Muscle layer of duodenum (tissue), 2 donors: ENCODE data around the gene UNC5A.

ENCODE experiments used
- H3K27ac ChIP-seq: one replicate; pipeline ENCODE4 v1.7.0; 2013; ENCODE audit warnings: mild to moderate bottlenecking, low read length
- H3K27me3 ChIP-seq: one replicate; pipeline ENCODE4 v1.7.0; 2013; ENCODE audit warnings: low read depth, mild to moderate bottlenecking, control low read depth, low read length
- H3K36me3 ChIP-seq, 2 donors: one replicate each; pipeline ENCODE4 v1.7.0; 2013; ENCODE audit warnings: low read length in 2 of 2, control low read depth in 1 of 2, mild to moderate bottlenecking in 1 of 2; ENCODE audit not compliant: insufficient read depth in 2 of 2, control insufficient read depth in 1 of 2
- H3K4me1 ChIP-seq, 2 donors: one replicate each; pipeline ENCODE4 v1.7.0; 2013; ENCODE audit warnings: low read length in 2 of 2, mild to moderate bottlenecking in 2 of 2, control low read depth in 1 of 2, moderate library complexity in 1 of 2; ENCODE audit not compliant: insufficient read depth in 2 of 2, control insufficient read depth in 1 of 2
- H3K4me3 ChIP-seq, 2 donors: one replicate each; pipeline ENCODE4 v1.7.0; 2013; ENCODE audit warnings: low read length in 2 of 2, low read depth in 1 of 2, mild to moderate bottlenecking in 1 of 2
- H3K9me3 ChIP-seq, 2 donors: one replicate each; pipeline ENCODE4 v1.7.0; 2013; ENCODE audit warnings: low read length in 2 of 2, control low read depth in 1 of 2, mild to moderate bottlenecking in 1 of 2; ENCODE audit not compliant: control insufficient read depth in 1 of 2
- donor health status: healthy.

Gene UNC5A

DNA sequence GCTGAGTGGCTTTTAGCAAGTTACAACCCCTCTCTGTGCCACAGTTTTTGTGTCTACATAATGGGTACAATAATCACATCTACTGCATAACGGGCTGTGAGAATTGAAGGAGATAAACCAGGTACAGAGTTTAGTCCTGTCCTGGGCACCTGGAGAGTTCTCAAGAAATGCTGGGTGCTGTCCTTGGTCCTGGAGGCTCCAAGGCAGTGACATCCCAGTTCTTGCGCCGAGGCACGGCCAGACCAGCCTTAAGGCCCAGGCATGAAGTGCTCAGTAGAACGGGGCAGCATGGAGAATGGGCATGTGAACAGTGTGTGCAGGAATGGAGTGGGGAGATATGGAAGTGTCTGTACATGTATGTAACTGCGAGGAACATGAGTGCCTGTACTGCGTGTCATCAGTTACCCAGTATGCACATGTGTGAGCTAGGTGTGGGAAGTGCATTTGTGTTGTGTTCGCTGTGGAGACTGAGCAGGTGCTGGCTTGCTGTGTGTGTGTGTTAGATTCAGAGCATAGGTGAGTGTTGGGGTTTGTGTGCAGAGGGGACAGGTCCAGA, 6.3 kb upstream of the UNC5A start:
- no peak overlapping the region for H3K27ac ChIP-seq
- no peaks in the 10 kb centered on the region for H3K9me3 ChIP-seq
- H3K36me3 ChIP-seq = no peaks in the 10 kb centered on the region
- H3K27me3 ChIP-seq = peaks cover 4% of the 10 kb centered on the region
- H3K4me1 ChIP-seq = no peaks in the 10 kb centered on the region
- H3K4me3 ChIP-seq = no peak overlapping the region

DNA sequence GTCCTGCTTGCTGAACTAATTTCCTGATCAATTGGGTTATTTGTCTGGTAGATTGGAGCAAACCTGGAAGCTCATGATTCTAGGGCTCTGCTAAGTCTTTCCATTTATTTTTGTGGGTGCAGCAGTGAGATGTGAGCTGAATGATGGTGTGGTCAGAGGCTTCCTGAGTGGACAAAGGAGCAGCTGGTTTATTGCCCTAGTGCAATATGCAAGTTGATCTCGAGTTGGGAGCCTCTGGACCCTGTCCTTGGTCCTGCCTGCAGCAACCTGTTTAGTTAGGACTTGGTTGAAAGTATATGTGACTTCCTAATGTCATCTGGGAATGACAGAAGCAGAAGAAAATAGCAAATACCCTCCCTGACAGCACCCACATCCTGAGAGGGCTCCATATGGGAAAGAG, 4.2 kb upstream of the UNC5A start:
- peaks cover 7% of the 10 kb centered on the region for H3K27me3 ChIP-seq
- peaks cover 0 to 17% of the 10 kb centered on the region in 2 donors for H3K4me1 ChIP-seq
- H3K4me3 ChIP-seq = no peak overlapping the region
- H3K9me3 ChIP-seq = no peaks in the 10 kb centered on the region
- H3K36me3 ChIP-seq = no peaks in the 10 kb centered on the region
- no peak overlapping the region for H3K27ac ChIP-seq

DNA sequence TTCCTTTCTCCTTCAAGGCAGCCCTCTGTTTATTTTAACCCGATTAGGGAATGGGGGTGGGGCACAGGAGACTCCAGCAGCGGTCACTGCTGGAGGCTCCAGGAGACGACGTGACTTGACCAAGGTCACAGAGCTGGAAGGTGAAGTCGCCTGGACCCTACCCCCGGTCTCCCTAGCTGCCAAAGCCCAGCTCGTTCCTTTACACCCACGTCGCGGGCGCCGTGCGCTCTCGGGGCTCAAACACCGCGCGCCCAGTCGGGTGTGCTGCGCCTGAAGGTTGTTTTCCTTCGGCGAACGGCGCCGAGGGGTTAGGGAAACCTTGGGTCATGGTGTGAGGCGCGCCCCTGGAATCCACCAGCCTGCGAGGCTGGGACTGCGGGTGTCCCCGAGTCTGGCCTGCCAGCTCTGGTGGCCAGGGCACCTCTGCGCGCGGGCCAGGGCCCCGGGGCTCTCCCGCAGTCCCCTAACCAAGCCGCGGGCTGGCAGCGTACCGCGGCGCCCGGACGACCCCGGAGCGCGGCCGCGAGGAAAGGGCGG, 747 bp upstream of the UNC5A start:
- Histone ChIP-seq H3K27ac (no peak overlapping the region), H3K4me3 (peak overlapping the region in 1 of 2 donors; percentile 48), H3K9me3 (no peaks in the 10 kb centered on the region), H3K27me3 (peaks cover 17% of the 10 kb centered on the region), H3K36me3 (no peaks in the 10 kb centered on the region), H3K4me1 (peaks cover 0 to 20% of the 10 kb centered on the region in 2 donors)

DNA sequence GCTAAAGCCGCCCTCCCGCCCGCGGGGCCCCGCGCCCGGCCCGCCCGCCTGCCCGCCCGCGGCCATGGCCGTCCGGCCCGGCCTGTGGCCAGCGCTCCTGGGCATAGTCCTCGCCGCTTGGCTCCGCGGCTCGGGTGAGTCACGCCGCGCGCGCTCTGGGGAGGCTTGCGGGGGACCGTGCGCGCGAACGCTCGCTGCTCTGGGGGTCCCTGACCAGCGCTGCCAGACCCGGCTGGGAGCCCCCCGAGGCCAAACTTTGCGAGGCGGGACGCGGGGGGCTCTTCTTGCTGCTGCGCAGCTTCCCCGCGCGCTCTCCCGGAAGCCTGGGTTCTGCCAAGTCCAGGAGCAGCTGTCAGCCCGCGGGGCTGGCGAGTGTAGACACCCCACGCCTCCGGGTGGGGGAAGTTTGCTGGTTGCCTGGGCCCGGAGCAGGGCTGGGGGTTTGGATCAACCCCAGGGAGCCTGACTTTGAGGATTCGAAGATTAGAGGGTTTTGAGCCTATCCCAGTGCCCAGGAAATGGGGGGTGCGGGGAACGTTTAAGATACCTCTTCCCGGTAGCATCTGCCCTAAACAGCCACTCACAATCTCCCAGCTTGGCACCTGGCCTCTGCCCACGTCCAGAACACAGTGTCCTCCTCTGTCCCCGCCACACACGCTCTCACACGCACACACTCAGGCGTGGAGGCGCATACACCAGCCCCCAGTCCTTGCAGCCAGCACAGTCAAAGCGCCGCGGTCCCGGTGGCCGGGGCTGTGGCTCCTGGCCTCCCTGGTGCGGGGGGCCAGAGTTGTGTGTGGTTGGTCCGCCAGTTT, 535 bp downstream of the UNC5A start:
- Histone ChIP-seq H3K9me3 (no peaks in the 10 kb centered on the region), H3K27ac (no peak overlapping the region), H3K36me3 (no peaks in the 10 kb centered on the region), H3K4me3 (peak overlapping the region in 1 of 2 donors; percentile 58), H3K27me3 (peaks cover 21% of the 10 kb centered on the region), H3K4me1 (peaks cover 0 to 20% of the 10 kb centered on the region in 2 donors)

DNA sequence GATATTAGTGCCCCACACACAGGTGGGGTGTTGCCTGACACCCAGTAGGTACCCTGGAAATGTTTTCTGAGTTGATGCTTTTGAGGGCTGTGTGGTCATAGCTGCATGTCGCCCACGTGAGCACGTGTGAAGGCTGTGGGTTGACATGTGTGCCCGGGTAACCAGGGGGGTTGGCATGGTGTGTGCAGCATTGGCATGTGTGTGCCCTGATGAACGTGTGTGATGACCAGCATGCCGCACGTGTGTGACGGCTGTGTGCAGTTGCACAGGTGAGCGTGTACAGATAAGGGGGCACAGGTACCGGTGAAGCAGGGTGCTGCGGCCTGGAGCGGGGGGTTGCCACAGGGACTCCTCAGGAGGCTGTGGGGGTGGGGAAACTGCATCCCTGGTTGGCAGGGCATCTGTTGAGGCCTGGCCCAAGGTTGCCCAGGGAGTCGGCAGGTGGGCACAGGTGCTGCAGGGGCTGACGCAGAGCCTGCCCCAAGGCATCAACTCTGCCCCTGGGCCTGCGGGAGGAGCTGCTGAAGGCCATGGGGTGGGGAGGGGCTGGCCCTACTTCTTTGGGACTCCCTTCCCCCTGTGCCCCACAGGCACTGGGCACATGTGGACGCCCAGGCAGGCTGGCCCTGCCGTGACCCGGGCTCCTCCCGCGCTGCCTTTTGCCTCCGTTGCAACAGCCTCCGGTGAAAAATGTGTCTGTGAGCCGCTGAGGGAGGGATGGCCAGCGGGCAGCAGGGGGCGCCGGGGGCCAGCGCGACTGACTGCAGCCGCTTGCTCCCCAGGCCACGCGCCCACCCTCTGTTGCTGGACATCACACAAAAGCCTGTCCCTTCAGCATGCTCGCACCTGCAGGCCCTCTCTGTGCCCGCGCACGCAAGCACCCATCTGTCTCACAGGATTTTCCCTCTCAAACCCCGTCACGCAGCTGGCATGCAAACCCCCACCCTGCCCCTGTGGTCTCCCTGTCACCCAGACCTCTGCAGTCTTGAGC, 2.2 kb downstream of the UNC5A start:
- H3K36me3 ChIP-seq = no peaks in the 10 kb centered on the region
- H3K27me3 ChIP-seq = peaks cover 34% of the 10 kb centered on the region
- H3K27ac ChIP-seq = no peak overlapping the region
- H3K4me1 ChIP-seq = peaks cover 0 to 20% of the 10 kb centered on the region in 2 donors
- H3K4me3 ChIP-seq = no peak overlapping the region
- no peaks in the 10 kb centered on the region for H3K9me3 ChIP-seq

DNA sequence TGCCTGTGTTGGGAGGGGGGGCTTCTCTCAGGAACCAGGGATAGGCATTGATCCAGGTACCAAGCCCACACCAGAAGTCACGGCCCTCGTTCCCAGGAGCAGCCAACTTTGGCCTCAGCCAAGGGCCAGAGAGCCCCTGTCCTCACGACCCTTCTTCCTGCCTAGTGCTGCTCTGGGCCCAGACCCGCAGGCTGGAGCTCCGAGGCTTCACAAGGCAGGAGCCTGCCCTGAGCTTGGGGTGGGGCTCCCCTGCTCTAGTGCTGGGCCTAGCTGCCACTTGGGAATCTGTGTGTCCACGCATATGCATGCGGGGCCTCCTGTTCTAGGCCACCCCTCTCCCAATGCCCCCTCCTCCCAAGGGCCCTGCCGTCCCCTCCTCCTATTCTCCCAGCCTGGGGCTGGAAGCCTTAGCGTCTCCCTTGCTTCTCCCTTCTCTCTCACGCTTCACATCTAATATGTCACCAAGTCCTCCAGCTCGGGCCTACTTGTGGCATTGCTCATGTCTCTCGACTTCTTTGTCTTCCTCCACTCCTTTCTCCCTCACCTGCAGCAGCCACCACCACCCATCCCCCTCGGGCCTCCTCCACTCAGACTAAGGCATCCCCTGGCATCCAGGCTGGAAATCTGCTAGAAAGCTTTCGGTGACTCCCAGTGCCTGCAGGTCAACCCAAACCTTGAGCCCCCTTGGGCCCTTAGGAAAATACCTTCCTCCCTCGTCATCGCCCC, 3.4 kb downstream of the UNC5A start:
- peaks cover 0 to 26% of the 10 kb centered on the region in 2 donors for H3K4me1 ChIP-seq
- peaks cover 41% of the 10 kb centered on the region for H3K27me3 ChIP-seq
- H3K27ac ChIP-seq = no peak overlapping the region
- no peak overlapping the region for H3K4me3 ChIP-seq
- H3K36me3 ChIP-seq = no peaks in the 10 kb centered on the region
- H3K9me3 ChIP-seq = no peaks in the 10 kb centered on the region

- H3K27me3 ChIP-seq = peaks cover 46% of the 10 kb centered on the region
- no peak overlapping the region for H3K27ac ChIP-seq
- H3K4me3 ChIP-seq = no peak overlapping the region
- H3K9me3 ChIP-seq = no peaks in the 10 kb centered on the region
- no peaks in the 10 kb centered on the region for H3K36me3 ChIP-seq
- H3K4me1 ChIP-seq = peaks cover 0 to 23% of the 10 kb centered on the region in 2 donors
Measured at GRCh38 chr5:176814313-176814685, 3.9 kb downstream of the UNC5A start.

DNA sequence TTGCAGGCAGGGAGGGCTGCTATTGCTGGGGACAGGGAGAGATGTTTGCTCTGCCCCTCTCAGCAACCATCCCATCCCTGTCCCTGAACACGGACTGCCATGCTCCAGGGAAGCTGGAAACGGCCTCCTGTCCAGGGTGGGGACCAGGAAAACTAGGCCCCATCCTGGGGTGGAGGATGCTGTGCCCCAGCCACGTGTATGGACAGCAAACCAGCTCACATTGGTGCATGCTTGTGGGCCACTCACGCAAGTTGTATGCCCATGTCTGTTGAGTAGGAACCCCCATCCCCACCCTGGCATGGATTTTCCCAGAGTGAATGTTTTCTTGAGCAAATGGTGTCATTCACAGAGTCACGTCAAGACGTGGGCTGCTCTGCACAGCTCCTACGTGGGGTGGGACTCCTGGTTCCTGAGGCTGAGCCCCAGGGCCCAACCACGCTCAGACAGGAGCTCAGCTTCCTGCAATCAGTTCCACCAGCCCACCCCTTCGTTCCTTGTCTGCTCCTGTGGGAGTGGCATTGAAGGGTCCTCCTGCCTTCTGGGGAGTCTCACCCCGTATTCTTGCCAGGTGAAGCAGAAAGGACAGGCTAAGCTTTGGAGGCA, 4.6 kb downstream of the UNC5A start:
- Histone ChIP-seq H3K27me3 (peaks cover 51% of the 10 kb centered on the region), H3K27ac (no peak overlapping the region), H3K9me3 (no peaks in the 10 kb centered on the region), H3K36me3 (no peaks in the 10 kb centered on the region), H3K4me1 (peaks cover 0 to 17% of the 10 kb centered on the region in 2 donors), H3K4me3 (no peak overlapping the region)

DNA sequence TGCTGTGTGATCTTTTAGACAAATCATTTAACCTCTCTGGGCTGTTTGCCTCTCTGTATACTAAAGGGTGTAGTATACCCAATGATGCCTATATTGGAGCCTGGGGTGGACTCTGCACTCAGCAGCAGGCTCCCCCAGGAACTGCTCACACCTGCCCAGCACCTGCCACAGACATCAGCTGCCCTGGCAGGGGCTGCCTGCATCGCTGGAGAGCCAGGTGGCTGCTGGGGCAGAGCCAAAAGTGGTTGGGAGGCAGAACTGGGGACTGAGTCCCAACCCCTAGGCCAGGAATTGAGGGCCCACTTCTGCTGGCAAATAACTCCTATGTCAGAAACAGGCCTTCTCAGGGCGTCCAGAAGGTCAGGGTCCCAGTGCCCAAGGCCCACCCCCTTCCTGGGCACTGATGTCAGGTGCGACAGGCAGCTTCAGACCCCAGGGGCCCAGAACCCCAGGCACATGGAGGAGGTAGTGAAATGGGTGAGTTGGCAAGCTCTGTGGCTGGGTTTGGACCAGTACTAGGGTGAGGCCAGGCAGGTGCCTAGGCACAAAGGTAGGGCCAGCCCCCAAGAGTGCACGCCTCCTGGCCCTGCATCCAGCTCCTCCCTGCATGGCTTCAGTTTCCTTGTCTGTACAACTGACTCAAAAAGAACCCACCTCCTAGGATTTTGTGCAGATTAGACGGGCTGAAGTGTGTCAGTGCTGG, 5.8 kb downstream of the UNC5A start:
- no peak overlapping the region for H3K4me3 ChIP-seq
- H3K27ac ChIP-seq = no peak overlapping the region
- H3K36me3 ChIP-seq = no peaks in the 10 kb centered on the region
- H3K27me3 ChIP-seq = peaks cover 48% of the 10 kb centered on the region
- peaks cover 0 to 8% of the 10 kb centered on the region in 2 donors for H3K4me1 ChIP-seq
- H3K9me3 ChIP-seq = no peaks in the 10 kb centered on the region

DNA sequence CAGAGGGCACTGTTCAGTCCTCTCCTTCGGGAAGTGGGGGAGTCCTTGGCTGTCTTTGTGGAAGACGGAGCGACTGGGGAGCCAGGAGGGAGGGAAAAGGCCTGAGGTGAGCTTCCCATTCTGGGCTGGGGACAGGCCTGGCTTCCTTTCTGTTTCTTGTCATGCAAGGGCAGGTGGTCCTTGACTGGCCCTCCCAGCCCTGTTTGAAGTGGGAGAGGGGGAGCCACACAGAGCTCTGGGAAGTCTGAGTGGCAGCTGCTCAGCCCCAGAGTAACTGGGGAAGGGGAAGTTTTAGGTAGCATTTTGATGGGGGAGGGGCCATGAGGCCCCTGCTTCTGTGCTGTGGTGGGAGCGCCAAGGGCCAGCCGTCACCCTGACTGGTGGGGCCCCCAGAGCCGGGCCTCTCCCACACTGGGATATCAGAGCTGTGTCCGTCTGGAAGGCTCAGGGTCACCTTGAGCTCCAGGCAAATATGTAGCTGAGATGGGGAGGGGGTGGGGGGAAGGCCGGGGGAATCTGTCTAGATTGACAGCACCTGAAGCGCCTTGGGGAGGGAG, 6.5 kb downstream of the UNC5A start:
- Histone ChIP-seq H3K27me3 (peaks cover 41% of the 10 kb centered on the region), H3K9me3 (no peaks in the 10 kb centered on the region), H3K4me1 (peaks cover 0 to 6% of the 10 kb centered on the region in 2 donors), H3K4me3 (no peak overlapping the region), H3K27ac (no peak overlapping the region), H3K36me3 (no peaks in the 10 kb centered on the region)
